Measurements from ENCODE around the gene CREB3.

The CREB3 gene

GRCh38 chr9:35727676-35728040, 4.8 kb upstream of the CREB3 start:
- no peak for DNase-seq (ENCODE audit: low read depth)

GRCh38 chr9:35728041-35728971, 4.2 kb upstream of the CREB3 start:
- no peak for DNase-seq (ENCODE audit: low read depth)

- no peak for DNase-seq (ENCODE audit: low read depth)
These were observed 3.4 kb upstream of the CREB3 start for GRCh38 chr9:35729101-35729500.

GRCh38 chr9:35729700-35730485, 2.6 kb upstream of the CREB3 start:
- no peak for DNase-seq (ENCODE audit: low read depth)

DNA sequence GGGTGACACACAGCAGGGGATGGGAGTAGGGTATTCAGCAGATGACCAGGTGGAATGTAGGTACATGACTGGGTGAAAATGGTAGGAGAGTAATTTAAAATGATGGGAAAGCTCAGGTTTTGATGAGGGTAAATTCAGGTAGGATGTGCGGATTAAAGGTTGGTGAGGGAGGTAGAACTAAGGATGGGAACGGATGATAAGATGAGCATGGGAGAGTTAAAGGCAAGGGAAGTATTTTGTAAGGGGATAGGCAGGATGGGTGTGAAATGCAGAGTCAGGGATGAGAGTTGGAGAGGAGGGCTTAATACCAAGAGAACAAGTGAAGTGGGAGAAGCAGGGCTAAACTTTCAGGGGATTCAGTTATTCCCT, 2.0 kb upstream of the CREB3 start:
- no peak for DNase-seq (ENCODE audit: low read depth)

DNA sequence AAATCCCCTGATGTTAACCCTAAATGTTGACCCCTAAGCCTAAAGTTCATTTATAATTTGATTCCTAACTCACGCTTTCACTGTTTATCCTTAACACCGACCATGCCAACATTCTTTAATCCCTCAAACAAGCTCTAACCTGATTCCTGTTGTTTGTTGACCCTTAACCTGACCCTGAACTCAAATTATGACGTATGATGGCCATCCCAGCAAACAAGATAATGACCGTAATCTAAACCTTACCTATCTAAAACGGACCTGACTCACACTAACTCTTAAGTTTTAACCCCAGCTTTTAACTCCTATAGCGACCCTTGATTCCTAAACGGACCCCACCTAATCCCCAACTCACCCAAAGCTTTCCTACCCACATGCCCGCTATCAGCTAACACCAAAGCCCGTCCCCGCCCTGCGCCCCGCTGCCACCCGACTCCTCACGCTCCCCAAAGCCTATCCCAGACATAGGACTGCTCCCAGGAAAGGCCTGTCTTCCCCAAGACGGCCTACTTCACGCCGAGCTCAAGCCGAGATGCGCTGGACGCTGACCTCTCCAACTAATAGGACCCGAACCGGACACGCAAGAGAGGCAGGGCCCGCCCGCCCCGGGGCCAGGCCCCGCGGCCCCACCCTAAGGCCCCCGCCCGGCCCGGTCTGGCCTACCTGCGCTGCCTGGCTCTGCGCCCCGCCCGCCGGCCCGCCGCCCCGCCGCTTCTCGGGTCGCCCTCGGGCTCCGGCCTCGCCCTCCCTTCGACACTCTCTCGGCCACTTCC, 866 bp upstream of the CREB3 start:
- DNase-seq (ENCODE audit: low read depth), result no peak

DNA sequence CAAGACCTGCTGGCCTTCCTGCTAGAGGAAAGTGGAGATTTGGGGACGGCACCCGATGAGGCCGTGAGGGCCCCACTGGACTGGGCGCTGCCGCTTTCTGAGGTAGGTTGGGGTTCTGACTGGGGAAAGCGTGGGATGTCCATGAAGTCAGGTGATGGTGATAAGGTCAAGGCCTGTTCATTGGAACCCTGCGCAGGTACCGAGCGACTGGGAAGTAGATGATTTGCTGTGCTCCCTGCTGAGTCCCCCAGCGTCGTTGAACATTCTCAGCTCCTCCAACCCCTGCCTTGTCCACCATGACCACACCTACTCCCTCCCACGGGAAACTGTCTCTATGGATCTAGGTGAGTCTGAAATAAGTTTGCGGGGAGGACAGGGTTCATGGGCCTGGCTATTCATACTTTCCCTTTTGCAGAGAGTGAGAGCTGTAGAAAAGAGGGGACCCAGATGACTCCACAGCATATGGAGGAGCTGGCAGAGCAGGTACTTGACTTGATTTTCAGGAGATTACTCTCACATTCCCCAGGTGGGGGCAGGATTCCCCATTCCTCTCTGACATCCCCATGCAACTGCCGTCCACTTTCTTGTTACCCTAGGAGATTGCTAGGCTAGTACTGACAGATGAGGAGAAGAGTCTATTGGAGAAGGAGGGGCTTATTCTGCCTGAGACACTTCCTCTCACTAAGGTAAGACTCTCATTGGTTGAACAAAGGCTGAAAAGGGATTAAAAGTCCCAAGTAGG, 505 bp downstream of the CREB3 start:
- DNase-seq (ENCODE audit: low read depth), result no peak

DNA sequence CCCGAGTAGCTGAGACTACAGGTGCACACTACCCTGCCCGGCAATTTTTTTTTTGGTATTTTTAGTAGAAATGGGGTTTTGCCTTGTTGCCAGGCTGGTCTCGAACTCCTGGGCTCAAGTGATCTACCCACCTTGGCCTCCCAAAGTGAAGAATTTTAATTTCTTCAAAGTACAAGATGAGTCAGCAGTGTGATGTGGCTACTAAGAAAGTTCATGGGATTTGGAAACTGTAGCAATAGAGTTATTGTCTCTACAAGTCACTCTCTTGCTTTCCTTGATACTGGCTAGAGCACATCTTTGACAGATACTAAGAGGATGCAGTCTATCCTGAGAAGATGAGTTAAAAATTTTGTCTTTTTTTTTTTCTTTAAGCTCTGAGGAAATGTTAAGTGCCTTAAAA, 1.6 kb downstream of the CREB3 start:
- DNase-seq (ENCODE audit: low read depth), result no peak

- peak; percentile 56 for DNase-seq (ENCODE audit: low read depth)
These were observed 3.8 kb downstream of the CREB3 start for GRCh38 chr9:35736201-35736633.

GRCh38 chr9:35737143-35737542, 4.7 kb downstream of the CREB3 start:
- no peak for DNase-seq (ENCODE audit: low read depth)

DNA sequence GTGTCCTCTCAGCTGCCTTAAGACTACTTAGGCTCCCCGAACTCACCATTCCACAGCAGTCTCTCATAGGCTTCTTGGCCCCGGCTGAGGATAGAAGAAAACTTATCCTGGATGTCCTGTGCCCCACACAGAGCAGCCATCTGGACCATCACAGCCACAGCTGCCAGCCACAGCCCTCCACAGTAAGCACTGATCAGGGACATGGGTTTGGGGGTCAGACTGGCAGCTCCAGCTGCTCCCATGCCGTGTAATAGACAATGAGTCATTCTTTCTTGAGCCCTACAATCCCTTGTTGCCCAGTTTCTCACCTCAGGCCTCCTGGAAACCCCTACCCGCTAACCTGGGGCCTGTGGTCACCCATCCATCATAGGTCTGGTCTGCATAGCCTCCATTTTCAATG, 5.7 kb downstream of the CREB3 start:
- no peak for DNase-seq (ENCODE audit: low read depth)

DNA sequence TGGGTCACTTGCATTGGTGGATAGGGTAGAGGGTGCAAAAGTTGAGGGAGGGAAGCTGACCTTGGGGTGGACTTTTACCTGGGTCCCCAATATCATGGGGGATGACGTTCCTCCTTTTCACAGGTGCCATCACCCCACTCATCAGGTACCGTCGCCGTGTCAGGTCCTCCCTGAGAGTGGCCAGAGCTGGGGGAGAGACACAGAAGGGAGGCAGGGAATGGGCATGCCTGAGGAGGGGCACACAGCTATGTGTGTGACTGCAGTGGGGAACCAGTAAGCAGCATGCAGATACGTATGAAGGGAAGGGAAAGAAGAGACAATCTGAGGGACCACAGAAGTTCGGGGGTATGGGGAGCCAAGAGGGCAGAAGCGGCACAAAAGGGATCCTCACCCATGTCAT, 6.5 kb downstream of the CREB3 start:
- no peak for DNase-seq (ENCODE audit: low read depth)

GRCh38 chr9:35740243-35740642, 7.8 kb downstream of the CREB3 start:
- DNase-seq (ENCODE audit: low read depth), result no peak

- no peak for DNase-seq (ENCODE audit: low read depth)
These were observed 9.3 kb downstream of the CREB3 start for GRCh38 chr9:35741740-35742139.

DNA sequence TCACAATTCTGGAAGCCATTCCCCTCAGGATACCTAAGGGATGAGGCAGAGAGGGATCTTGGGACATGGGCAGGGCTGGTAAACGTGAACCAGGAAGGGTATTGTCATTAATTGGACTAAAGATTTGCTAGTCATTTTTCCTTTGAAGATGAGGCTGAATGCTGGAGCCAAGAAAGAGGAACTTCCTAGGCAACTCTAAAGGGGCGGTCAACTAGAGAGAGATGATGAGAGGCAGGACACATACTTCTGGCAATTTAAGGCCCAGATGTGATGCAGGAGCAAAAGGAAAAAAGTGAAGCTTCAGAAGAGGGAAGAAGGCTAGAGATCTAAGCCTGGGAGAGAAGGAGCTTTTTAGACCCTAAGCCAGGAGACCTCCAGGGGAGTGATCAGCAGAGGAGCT, 11.0 kb downstream of the CREB3 start:
- DNase-seq (ENCODE audit: low read depth), result no peak

DNA sequence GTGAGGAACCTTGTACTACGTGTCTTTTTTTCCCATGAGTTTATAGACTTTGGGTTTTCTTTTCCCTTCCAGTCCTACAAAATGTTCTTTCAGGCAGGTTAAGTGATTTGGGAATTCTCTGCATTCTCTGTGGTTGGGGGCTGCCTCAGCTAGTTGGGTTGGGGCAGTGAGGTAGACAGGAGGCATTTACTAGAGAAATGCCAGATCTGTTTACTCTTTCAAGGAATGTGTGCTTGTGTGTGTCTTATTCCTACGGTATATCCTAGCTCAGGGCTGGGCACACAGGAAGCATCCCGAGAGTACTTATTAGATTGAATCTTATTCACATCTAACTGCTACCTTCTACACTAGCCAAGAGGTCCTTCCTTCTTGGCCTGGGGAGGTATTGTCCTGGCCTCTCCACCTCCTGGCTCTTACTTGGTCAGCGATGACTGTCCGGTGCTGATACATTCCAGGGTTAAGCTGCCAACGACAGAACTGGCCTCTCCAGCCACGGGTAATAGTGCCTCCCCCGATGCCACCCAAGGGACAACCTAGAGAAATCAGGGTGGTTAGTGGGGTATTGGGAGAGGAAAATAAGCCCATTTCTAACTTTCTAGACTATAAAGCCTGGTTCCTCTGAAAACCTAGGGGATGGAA, 11.5 kb downstream of the CREB3 start:
- DNase-seq (ENCODE audit: low read depth), result no peak

DNA sequence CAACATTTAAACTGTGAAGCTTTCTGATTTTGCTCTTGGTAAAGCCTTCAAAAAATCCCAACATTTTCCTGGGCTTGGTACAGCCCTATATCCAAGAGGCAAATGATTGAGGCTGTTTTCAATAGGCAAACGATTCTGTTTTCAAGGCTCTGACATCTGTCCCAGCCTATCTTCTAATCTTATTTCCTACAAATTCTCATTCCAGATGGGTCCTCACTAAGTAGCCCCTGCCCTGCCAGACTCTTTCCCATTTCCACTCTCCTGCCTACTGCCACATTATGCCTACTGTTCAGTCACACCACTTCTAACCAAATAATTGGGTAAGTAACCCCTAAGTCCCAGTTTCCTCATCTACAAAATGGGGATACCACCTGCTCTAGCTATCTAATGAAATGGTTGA, 13.1 kb downstream of the CREB3 start:
- DNase-seq (ENCODE audit: low read depth), result no peak

DNA sequence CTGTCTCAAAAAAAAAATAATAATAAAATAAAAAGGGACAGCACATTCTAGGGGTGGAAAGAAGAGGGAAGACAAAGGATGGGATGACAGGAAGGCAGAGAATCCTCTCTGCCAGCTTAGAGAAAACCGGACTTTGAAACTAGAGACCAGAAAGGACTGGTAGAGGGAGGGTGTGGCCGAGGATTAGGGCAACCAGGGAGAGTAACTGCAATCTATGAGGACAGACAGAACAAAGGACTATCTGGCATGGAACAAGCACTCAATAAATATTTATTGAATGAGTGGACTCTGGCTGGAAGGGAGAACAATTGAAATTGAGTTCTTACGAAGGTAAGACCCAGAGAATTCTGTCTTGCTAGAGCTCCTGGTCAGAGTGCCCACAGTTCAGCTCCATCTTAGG, 14.1 kb downstream of the CREB3 start:
- DNase-seq (ENCODE audit: low read depth), result no peak

- DNase-seq (ENCODE audit: low read depth), result no peak
These were observed 15.9 kb downstream of the CREB3 start for GRCh38 chr9:35748242-35748857.

DNA sequence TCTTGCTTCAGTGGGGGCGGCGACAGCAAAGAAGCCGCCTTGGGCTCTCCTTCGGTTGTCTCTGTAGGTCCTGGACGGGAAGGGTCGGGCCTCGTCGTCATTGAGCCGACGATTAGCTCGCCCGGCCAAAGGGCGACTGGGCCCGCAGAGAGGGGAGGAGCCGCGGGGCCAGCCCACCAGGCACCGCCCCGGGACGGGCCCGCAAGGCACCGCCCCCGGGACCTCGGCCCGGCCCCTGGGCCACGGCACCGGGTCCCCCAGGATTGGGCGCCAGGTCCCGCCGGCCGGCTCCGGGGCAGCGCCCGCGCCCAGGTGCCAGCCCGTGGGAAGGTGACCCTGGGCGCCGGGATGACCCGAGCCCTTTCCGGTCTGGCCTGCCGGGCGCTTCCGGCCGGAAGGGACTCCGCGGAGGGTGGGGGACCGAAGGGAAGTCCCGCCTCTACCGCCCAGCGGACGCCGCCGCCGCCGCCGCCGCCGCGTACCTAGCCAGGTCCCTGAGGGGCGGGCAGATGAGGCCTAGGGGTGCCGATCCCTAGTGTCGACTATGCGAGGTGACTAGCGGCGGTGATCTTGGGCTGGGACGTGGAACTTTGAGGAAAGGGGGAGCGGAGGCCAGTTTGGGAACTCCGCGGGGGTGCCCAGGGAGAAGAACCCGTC, 16.5 kb downstream of the CREB3 start, which contains the start of the genes GBA2 and RGP1:
TSS of gene GBA2 (minus strand) at position 371 of the 657 bp plus-strand sequence. CDS start 524 bp downstream, outside the sequence.
TSS of gene RGP1 (plus strand) at position 430 of the 657 bp plus-strand sequence. CDS start 469 bp downstream, outside the sequence.
- peak; percentile 45 for DNase-seq (ENCODE audit: low read depth)

All from activated gamma-delta T cell treated with anti-CD3 and anti-CD28 coated beads, Interleukin-2, amount 50 U/mL, for 16 hours (primary cell).